ENCODE data around the gene REEP5. TPM values are rescaled to one million over a fixed set of nuclear protein-coding genes. Genes with fewer than 3 reads are reported as not detected.
"Not testable (repeated sequence)": the region's sequence is repeated elsewhere in the genome, so short reads cannot be mapped to it uniquely, and the experiment has no call there.

The REEP5 gene
- total RNA-seq, 4 donors from 2014 or later, result 169 to 300 (median 231) TPM

DNA sequence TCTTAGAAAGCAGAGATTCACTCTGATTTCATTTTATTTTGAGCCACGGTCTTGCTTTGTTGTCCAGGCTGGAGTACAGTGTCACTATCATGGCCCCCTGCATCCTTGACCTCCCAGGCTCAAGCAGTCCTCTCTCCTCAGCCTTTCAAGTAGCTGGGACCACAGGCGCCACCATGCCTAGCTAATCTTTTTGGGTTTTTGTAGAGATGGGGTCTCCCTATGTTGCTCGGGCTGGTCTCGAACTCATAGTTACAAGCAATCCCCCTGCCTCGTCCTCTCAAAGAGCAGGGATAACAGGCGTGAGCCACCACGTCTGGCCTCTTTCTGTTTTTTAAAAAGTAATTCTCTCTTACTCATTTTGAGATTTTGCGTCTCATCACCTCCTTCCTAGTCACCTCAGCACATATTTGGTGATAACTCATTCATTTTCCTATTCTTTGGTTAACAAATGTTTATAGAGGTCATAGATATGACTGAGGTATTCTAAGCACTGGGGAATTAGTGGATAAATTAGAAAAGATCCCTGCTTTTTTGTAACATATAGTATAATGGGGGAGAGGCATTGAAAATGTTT, 43.8 kb upstream of the REEP5 start:
- 89 to 93% methylated on average over 8 of the region's 8 CpGs for WGBS, 2 donors
- intact Hi-C loops (cut with DNase I), result no loop called here
- Histone ChIP-seq H3K9me3 (no peaks in the 10 kb centered on the region), H3K27ac (no peak overlapping the region), H3K4me3 (replicated peaks in 1 of 3) (no peak overlapping the region), H3K4me1 (no peaks in the 10 kb centered on the region), H3K27me3 (no peaks in the 10 kb centered on the region), H3K36me3 (no peaks in the 10 kb centered on the region)
- DNase-seq, result no peak
- TF ChIP-seq CTCF (IDR thresholded peaks at IDR 0.05), result no peak
- no peak for TF ChIP-seq POLR2A (IDR thresholded peaks at IDR 0.05)

DNA sequence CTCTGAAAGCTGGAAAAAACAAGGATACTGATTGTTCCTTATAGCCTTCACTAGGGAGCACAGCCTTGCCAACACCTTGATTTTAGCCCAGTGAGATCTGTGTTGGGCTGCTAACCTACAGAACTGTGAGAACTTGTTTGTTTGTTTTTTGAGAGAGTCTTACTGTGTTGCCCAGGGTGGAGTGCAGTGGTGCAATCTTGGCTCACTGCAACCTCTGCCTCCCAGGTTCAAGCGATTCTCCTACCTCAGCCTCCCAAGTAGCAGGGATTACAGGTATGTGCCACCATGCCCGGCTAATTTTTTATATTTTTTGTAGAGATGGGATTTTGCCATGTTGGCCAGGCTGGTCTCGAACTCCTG, 41.3 kb upstream of the REEP5 start:
- 91 to 97% methylated on average over 3 of the region's 3 CpGs for WGBS, 2 donors
- intact Hi-C loops (cut with DNase I), result not testable (repeated sequence)

DNA sequence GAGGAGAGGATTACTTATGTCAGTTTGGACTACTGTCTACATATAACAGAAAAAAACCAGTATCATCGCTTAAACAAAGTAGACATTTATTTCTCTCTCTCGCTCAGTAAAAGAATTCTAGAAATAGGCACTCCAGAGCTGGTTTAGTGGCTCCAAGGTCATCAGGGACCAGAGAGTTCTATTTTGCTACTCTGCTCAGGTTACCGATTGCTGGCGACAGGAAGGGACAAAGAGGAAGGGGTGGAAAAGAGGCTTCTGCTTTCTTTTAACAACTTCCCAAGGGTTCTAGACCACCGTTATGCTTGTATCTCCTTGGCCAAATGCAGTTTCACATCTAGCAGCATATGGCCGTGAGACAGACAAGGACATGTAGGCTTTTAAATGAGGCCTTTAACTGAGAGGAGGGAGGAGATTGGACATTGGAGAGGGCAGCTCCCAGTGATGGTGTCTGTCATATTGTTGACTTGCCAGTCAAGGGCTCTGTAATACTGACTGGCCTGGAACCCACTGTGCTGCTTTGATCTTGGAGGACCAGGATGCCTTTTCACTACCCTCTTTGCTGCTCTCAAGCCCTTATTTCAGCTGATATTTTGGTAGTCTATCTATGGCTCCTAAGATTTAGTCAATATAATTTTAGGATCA, 39.0 kb upstream of the REEP5 start:
- intact Hi-C loops (cut with DNase I), result no loop called here
- TF ChIP-seq POLR2A (IDR thresholded peaks at IDR 0.05), result no peak
- no peak for TF ChIP-seq CTCF (IDR thresholded peaks at IDR 0.05)
- WGBS, 2 donors, result 95 to 97% methylated on average over 6 of the region's 6 CpGs
- no peaks in the 10 kb centered on the region for H3K27me3 ChIP-seq
- no peaks in the 10 kb centered on the region for H3K36me3 ChIP-seq
- no peak overlapping the region for H3K27ac ChIP-seq
- H3K4me1 ChIP-seq, result peaks cover 14 to 25% of the 10 kb centered on the region in 2 donors
- no peaks in the 10 kb centered on the region for H3K9me3 ChIP-seq
- DNase-seq, result no peak
- H3K4me3 ChIP-seq (replicated peaks in 1 of 3), result no peak overlapping the region

More for the DNA sequence above, 41.3 kb upstream of the REEP5 start:
- DNase-seq; H3K27me3 ChIP-seq; H3K36me3 ChIP-seq; H3K4me3 ChIP-seq (replicated peaks in 1 of 3); H3K27ac ChIP-seq; H3K9me3 ChIP-seq: not testable (repeated sequence)
- peaks cover 0 to 12% of the 10 kb centered on the region in 2 donors for H3K4me1 ChIP-seq

GRCh38 chr5:112960315-112960714, 38.3 kb upstream of the REEP5 start:
- no peak for DNase-seq
- H3K4me3 ChIP-seq (replicated peaks in 1 of 3), result no peak overlapping the region
- TF ChIP-seq POLR2A (IDR thresholded peaks at IDR 0.05), result no peak
- no peak for TF ChIP-seq CTCF (IDR thresholded peaks at IDR 0.05)
- intact Hi-C loops (cut with DNase I), result no loop called here
- WGBS, 2 donors, result 100% methylated on average over 1 of the region's 1 CpG
- no peaks in the 10 kb centered on the region for H3K36me3 ChIP-seq
- H3K27ac ChIP-seq, result no peak overlapping the region
- no peaks in the 10 kb centered on the region for H3K27me3 ChIP-seq
- peaks cover 14 to 25% of the 10 kb centered on the region in 2 donors for H3K4me1 ChIP-seq
- no peaks in the 10 kb centered on the region for H3K9me3 ChIP-seq

GRCh38 chr5:112959872-112960271, 37.8 kb upstream of the REEP5 start:
- H3K27ac ChIP-seq; H3K36me3 ChIP-seq; H3K4me3 ChIP-seq (replicated peaks in 1 of 3); DNase-seq; H3K27me3 ChIP-seq; intact Hi-C loops (cut with DNase I); H3K9me3 ChIP-seq: not testable (repeated sequence)
- 90 to 97% methylated on average over 8 of the region's 8 CpGs for WGBS, 2 donors
- peaks cover 14 to 25% of the 10 kb centered on the region in 2 donors for H3K4me1 ChIP-seq

All from thyroid gland (tissue), 4 donors.